CD14-positive monocyte (primary cell): ENCODE data around the gene UBE2Q1. TPM values are rescaled to one million over a fixed set of nuclear protein-coding genes. Genes with fewer than 3 reads are reported as not detected.

Experiments
- DNase-seq, 3 donors: peaks; one replicate each; pipeline ENCODE4 v3.0.0-alpha.2; 2011 to 2022
- H2AFZ ChIP-seq: 2 replicates; pipeline ENCODE4 v1.6.0; 2012; ENCODE audit warnings: mild to moderate bottlenecking, low read depth, low read length, inconsistent platforms; ENCODE audit not compliant: insufficient read depth, poor library complexity, severe bottlenecking
- H3K27ac ChIP-seq, 2 donors: 1 replicate in 1 of 2; 2 replicates in 1 of 2; pipeline ENCODE4 v1.5.1; 2012 to 2013; ENCODE audit warnings: low read length in 2 of 2, control low read depth in 1 of 2, inconsistent platforms in 1 of 2, low read depth in 1 of 2, mild to moderate bottlenecking in 1 of 2
- H3K27me3 ChIP-seq, 2 donors: one replicate each; pipeline versions ENCODE4 v1.6.0 to v1.6.1; 2011 to 2013; ENCODE audit warnings: low read length in 2 of 2; ENCODE audit not compliant: control insufficient read depth in 2 of 2, insufficient read depth in 2 of 2
- H3K36me3 ChIP-seq, 2 donors: replicated peaks in 1 of 2; 1 replicate in 1 of 2; 2 replicates in 1 of 2; pipeline versions ENCODE4 v1.5.1 to v1.6.1; 2012 to 2013; ENCODE audit warnings: low read length in 2 of 2, control low read depth in 1 of 2, inconsistent platforms in 1 of 2, mild to moderate bottlenecking in 1 of 2; ENCODE audit not compliant: insufficient read depth in 2 of 2, control insufficient read depth in 1 of 2
- H3K4me1 ChIP-seq, 2 donors: 1 replicate in 1 of 2; 2 replicates in 1 of 2; pipeline versions ENCODE4 v1.5.1 to v1.6.1; 2012 to 2013; ENCODE audit warnings: low read length in 2 of 2, control low read depth in 1 of 2, inconsistent platforms in 1 of 2, mild to moderate bottlenecking in 1 of 2, moderate library complexity in 1 of 2; ENCODE audit not compliant: insufficient read depth in 2 of 2, control insufficient read depth in 1 of 2
- H3K4me2 ChIP-seq: replicated peaks from 2 replicates; pipeline ENCODE3; 2012; ENCODE audit warnings: low read length, moderate library complexity, mild to moderate bottlenecking; ENCODE audit not compliant: poor library complexity, severe bottlenecking; ENCODE audit errors: extremely low read depth
- H3K4me3 ChIP-seq, 3 experiments: fragments of 200-600 bp in 1 of 3; sonication (generic) in 1 of 3; replicated peaks in 1 of 3; 1 replicate in 2 of 3; 2 replicates in 1 of 3; pipeline ENCODE4 v1.5.1; 2011 to 2013; ENCODE audit warnings: low read length in 3 of 3, mild to moderate bottlenecking in 3 of 3, control low read depth in 2 of 3, low read depth in 2 of 3, inconsistent platforms in 1 of 3, moderate library complexity in 1 of 3
- H3K79me2 ChIP-seq: 2 replicates; pipeline ENCODE4 v1.6.0; 2012; ENCODE audit warnings: mild to moderate bottlenecking, control low read depth, inconsistent platforms, low read length, moderate library complexity; ENCODE audit not compliant: insufficient read depth
- H3K9ac ChIP-seq: 2 replicates; pipeline ENCODE4 v1.6.0; 2017; ENCODE audit warnings: low read length, mild to moderate bottlenecking; ENCODE audit not compliant: insufficient read depth, poor library complexity, severe bottlenecking
- H3K9me3 ChIP-seq, 2 donors: replicated peaks in 1 of 2; 1 replicate in 1 of 2; 2 replicates in 1 of 2; pipeline versions ENCODE4 v1.5.1 to v1.6.1; 2012 to 2013; ENCODE audit warnings: low read length in 2 of 2, control low read depth in 1 of 2; ENCODE audit not compliant: control insufficient read depth in 1 of 2, insufficient read depth in 1 of 2
- H4K20me1 ChIP-seq: 2 replicates; pipeline ENCODE4 v1.6.0; 2012; ENCODE audit warnings: mild to moderate bottlenecking, low read length, control low read depth, moderate library complexity; ENCODE audit not compliant: insufficient read depth
- H3K27ac Mint-ChIP-seq, 7 donors: one replicate each; pipeline ENCODE4 v1.8.0; 2020; ENCODE audit warnings: mild to moderate bottlenecking in 7 of 7, mixed read lengths in 7 of 7, moderate library complexity in 6 of 7, inconsistent platforms in 2 of 7
- H3K27me3 Mint-ChIP-seq, 3 donors: one replicate each; pipeline ENCODE4 v1.8.0; 2021 to 2022; ENCODE audit warnings: low read depth in 3 of 3, mild to moderate bottlenecking in 3 of 3, mixed read lengths in 3 of 3, moderate library complexity in 3 of 3, inconsistent platforms in 1 of 3
- H3K36me3 Mint-ChIP-seq, 2 donors: one replicate each; pipeline ENCODE4 v1.8.0; 2020; ENCODE audit warnings: mixed read lengths in 2 of 2, inconsistent platforms in 1 of 2, mild to moderate bottlenecking in 1 of 2
- H3K4me1 Mint-ChIP-seq: one replicate; pipeline ENCODE4 v1.8.0; 2020; ENCODE audit warnings: mild to moderate bottlenecking, mixed read lengths
- H3K4me3 Mint-ChIP-seq, 2 donors: one replicate each; pipeline ENCODE4 v1.8.0; 2020; ENCODE audit warnings: mild to moderate bottlenecking in 2 of 2, mixed read lengths in 2 of 2, moderate library complexity in 1 of 2
- H3K9me3 Mint-ChIP-seq, 7 donors: one replicate each; pipeline ENCODE4 v1.8.0; 2020 to 2022; ENCODE audit warnings: mixed read lengths in 7 of 7, mild to moderate bottlenecking in 6 of 7, moderate library complexity in 6 of 7, inconsistent platforms in 2 of 7
- WGBS: methylation state at CpG from one replicate; pipeline ENCODE4 v1.1.5; 2013; ENCODE audit warnings: missing lambda C conversion rate; ENCODE audit not compliant: insufficient coverage; 5-methylcytosine and 5-hydroxymethylcytosine counted together
- intact Hi-C, 2 donors: fragments of 100-400 bp; cut with micrococcal nuclease; formaldehyde crosslinking; loops; one replicate each; pipeline versions ENCODE4 v1.15.0 to v1.15.1; 2023
- polyA plus RNA-seq, 3 donors: library from polyadenylated mRNA; depleted of rRNA in 1 of 3; unstranded in 2 of 3; stranded (reverse) in 1 of 3; fragments of 300-500 nt in 2 of 3; fragments of >200 nt in 1 of 3; fragmentation: Illumina TruSeq in 2 of 3; gene quantifications; 1 replicate in 2 of 3; 2 replicates in 1 of 3; pipeline ENCODE4 v1.2.3, GENCODE V29; 2012 to 2021
- TF ChIP-seq, protein P1 (sequence below): fragments of 200-600 bp; IDR thresholded peaks from one replicate; pipeline ENCODE4 v1.8.0; 2022; ENCODE audit warnings: antibody characterized with exemption, mild to moderate bottlenecking

UBE2Q1 gene
- polyA plus RNA-seq, 3 donors, result 6.4 to 22.6 (median 8.4) TPM

DNA sequence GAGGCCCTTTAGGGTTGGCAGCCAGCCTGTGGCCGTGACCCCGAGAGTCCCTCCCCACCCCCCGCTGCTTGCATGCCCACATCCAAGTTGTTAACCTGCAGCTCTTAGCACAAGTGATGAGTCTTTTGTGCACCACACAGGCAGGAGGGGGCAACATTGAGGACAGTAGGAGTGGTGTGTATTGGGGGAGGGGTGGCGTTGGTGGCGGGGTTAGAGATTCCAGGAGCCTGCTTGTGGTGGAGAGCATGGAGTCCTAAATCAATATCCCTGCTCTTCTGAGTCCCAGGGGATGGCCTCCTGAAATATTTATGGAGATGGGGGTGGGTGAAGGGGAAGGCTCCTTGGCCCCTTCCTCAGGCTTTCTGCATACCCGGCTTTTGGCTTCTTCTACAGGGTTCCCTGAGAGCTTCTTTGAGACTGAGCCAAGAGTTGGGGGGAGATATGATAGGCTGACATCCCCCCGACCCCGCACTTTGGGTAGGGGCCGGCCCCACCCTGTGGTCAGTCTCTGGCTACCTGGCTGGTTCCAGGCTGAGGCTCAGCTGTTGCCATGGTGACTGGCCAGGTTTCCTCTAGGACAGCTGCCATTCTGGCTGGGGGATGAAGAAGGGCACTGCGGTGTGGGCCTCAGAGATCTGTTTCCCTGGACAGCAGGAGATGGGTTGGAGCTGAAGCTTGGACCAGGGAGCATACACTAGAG lies 14.2 kb upstream of the UBE2Q1 start:
- Mint-ChIP-seq H3K27ac (no peak overlapping the region), H3K9me3 (peaks cover 0 to 2% (median 1%) of the 10 kb centered on the region in 7 donors), H3K4me3 (no peak overlapping the region), H3K4me1 (peaks cover 4% of the 10 kb centered on the region), H3K36me3 (peaks cover 0 to under 1% of the 10 kb centered on the region in 2 donors), H3K27me3 (peaks cover 12 to 26% (median 16%) of the 10 kb centered on the region in 3 donors)
- Histone ChIP-seq H3K4me1 (peaks cover 3 to 6% of the 10 kb centered on the region in 2 donors), H4K20me1 (peaks cover 11% of the 10 kb centered on the region), H3K9me3 (no peaks in the 10 kb centered on the region), H3K36me3 (no peaks in the 10 kb centered on the region), H3K9ac (no peak overlapping the region), H3K79me2 (no peaks in the 10 kb centered on the region), H3K27me3 (peaks cover 0 to 12% of the 10 kb centered on the region in 2 donors), H2AFZ (no peak overlapping the region), H3K4me2 (no peak overlapping the region), H3K4me3 (no peak overlapping the region), H3K27ac (no peak overlapping the region)
- no peak for DNase-seq
- TF ChIP-seq, protein P1, sequence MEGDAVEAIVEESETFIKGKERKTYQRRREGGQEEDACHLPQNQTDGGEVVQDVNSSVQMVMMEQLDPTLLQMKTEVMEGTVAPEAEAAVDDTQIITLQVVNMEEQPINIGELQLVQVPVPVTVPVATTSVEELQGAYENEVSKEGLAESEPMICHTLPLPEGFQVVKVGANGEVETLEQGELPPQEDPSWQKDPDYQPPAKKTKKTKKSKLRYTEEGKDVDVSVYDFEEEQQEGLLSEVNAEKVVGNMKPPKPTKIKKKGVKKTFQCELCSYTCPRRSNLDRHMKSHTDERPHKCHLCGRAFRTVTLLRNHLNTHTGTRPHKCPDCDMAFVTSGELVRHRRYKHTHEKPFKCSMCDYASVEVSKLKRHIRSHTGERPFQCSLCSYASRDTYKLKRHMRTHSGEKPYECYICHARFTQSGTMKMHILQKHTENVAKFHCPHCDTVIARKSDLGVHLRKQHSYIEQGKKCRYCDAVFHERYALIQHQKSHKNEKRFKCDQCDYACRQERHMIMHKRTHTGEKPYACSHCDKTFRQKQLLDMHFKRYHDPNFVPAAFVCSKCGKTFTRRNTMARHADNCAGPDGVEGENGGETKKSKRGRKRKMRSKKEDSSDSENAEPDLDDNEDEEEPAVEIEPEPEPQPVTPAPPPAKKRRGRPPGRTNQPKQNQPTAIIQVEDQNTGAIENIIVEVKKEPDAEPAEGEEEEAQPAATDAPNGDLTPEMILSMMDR, result no peak
- 90% methylated on average over 4 of the region's 10 CpGs for WGBS
- intact Hi-C loops, result no loop called here

DNA sequence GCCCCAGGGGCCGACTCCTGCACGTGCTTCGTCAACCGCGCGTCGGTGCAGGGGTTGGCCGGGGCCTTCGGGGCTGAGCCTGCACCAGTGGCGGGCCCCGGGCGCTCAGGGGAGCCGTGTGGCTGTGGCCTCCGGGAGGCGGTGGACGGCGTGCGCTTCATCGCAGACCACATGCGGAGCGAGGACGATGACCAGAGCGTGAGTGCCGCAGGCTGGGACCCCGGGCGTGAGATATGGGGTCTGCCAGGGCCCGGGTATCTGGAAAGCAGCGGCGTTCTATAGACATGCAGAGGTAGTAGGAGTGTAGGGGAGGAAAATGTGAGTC lies 13.5 kb upstream of the UBE2Q1 start:
- H3K9me3 ChIP-seq, result no peaks in the 10 kb centered on the region
- peaks cover 0 to 3% of the 10 kb centered on the region in 2 donors for H3K36me3 Mint-ChIP-seq
- intact Hi-C loops, result no loop called here
- H3K9me3 Mint-ChIP-seq, result peaks cover 0 to 6% (median 2%) of the 10 kb centered on the region in 7 donors
- TF ChIP-seq, protein P1, result no peak
- H3K27me3 Mint-ChIP-seq, result peaks cover 19 to 33% (median 22%) of the 10 kb centered on the region in 3 donors
- H3K79me2 ChIP-seq, result no peaks in the 10 kb centered on the region
- H3K4me3 ChIP-seq, result no peak overlapping the region
- no peak overlapping the region for H3K4me2 ChIP-seq
- peaks cover 8% of the 10 kb centered on the region for H3K4me1 Mint-ChIP-seq
- H3K27ac Mint-ChIP-seq, result no peak overlapping the region
- WGBS, result 97% methylated on average over 26 of the region's 29 CpGs
- H3K4me3 Mint-ChIP-seq, result no peak overlapping the region
- peaks cover 3 to 9% of the 10 kb centered on the region in 2 donors for H3K4me1 ChIP-seq
- H3K27me3 ChIP-seq, result peaks cover 6 to 19% of the 10 kb centered on the region in 2 donors
- H4K20me1 ChIP-seq, result peaks cover 4% of the 10 kb centered on the region
- H3K9ac ChIP-seq, result no peak overlapping the region
- H2AFZ ChIP-seq, result no peak overlapping the region
- H3K27ac ChIP-seq, result no peak overlapping the region
- no peak for DNase-seq
- H3K36me3 ChIP-seq, result no peaks in the 10 kb centered on the region
